ENCODE measurements around the gene UBXN7.
"Not testable (repeated sequence)": the region's sequence is repeated elsewhere in the genome, so short reads cannot be mapped to it uniquely, and the experiment has no call there.

Gene UBXN7, protein sequence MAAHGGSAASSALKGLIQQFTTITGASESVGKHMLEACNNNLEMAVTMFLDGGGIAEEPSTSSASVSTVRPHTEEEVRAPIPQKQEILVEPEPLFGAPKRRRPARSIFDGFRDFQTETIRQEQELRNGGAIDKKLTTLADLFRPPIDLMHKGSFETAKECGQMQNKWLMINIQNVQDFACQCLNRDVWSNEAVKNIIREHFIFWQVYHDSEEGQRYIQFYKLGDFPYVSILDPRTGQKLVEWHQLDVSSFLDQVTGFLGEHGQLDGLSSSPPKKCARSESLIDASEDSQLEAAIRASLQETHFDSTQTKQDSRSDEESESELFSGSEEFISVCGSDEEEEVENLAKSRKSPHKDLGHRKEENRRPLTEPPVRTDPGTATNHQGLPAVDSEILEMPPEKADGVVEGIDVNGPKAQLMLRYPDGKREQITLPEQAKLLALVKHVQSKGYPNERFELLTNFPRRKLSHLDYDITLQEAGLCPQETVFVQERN

DNA sequence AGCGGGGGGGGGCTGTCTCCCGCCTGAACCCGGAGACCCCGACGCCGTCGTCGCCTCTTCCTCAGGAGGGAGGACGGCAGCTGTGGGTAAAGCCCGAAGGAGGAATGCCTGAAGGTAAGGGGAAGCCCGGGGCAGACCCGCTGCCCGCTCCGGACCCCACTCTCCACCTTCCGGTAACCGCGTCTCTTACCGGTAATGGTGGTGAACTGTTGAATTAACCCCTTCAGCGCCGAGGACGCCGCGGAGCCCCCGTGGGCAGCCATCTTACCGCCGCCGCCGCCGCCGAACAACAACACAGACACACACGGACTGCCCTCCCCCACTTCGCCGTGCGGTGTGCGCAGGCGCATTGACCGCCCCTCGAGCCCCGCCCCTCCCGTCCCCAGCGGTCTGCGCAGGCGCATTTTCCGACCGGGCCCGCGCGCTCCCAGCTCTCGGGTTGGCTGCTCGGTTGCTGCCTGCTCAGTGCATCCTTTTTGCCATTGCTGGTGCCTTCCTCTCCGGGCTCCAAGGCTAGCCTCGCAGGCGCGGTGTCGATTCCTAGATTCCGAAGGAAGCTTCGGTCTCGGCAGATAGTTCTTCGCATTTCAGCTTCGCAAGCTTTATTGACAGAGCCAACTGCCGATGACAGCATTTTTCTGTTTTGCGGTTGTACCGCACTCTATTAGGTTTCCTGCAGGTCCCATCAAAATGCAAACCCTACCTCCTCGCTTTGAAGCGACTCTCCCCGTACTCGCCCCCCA lies at the start of gene UBXN7:
Gene UBXN7 (minus strand): TSS at position 291 of the 743 bp plus-strand sequence. CDS start 28 bp downstream, at position 263.
- DNase-seq, result peak; percentile 96

DNA sequence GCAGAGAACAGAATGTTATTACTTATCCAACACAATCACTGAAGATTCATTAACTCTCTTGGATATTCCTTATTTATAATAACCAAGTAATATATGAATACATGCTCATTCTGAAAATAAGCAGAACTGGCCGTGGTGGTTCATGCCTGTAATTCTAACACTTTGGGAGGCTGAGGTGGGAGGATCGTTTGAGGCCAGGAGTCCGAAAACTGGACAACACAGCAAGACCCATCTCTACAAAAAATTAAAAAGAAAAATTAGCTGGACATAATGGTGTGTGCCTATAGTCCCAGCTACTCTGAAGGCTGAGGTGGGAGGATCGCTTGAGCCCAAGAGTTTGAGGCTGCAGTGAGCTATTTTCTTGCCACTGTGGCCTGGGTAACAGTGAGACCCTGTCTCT lies 45.5 kb upstream of the UBXN7 start:
- DNase-seq, result no peak

DNA sequence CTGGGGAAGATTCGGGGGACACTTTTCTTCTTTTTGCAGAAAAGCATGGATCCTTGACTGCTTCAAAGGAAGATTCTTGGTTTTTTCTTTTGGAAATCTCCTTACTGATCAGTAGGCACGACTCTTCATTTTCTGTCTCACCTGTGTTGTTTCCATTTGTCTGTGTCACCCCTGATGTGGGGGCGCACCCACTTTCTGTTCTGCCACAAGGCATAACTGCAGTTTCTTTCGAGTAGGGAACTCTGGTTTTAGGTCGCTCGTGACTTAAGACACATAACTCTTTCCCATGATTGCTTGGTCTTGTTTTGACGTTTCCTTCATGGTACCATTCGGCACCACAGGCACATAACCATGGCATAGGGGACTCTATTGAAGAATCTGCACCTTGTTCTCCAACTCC lies 40.1 kb upstream of the UBXN7 start:
- DNase-seq, result no peak

DNA sequence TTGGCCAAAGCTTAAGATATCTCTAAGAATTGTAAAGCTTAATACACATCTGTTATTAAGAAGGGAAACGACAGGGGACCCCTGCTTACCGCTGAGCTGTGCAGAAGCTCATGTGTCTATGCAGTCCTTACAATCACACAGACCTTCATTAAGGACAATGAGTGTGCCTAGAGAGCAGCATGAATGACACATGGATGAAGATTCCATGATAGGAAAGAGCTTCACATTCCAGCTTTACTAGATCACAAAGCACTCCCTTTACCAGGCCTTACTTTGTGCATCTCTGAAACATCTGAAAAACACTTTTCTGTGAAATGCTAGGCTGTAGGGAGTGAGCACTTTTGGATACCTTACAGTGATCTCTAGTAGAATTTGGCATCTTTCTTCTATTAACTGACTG lies 39.3 kb upstream of the UBXN7 start:
- no peak for DNase-seq

DNA sequence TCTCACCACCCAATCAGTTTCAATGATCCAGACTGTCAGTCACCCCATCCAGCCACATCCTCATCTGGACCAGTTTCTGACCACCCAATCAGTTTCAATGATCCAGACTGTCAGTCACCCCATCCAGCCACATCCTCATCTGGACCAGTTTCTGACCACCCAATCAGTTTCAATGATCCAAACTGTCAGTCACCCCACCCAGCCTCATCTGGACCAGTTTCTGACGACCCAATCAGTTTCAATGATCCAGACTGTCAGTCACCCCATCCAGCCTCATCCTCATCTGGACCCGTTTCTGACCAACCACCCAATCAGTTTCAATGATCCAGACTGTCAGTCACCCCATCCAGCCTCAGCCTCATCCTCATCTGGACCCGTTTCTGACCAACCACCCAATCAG lies 38.0 kb upstream of the UBXN7 start:
- not testable (repeated sequence) for DNase-seq

DNA sequence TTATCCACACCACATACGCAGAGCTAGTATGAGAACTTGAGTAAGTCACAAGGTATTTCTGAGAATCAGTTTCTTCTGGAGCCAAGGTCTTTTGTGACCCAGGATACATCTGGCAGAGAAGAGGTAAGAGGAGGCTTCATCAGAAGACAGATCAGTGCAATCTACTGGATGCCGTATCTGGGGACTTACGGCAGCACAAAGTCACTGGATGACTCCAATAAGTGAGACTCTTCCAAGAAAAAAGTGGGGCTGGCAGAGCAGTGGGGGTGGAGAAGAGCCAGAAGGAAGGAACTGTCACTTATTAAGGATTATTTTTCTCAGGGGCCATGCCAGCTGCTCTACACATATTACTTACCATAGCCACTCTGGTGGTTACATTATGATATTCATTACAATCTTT lies 31.6 kb upstream of the UBXN7 start:
- no peak for DNase-seq

DNA sequence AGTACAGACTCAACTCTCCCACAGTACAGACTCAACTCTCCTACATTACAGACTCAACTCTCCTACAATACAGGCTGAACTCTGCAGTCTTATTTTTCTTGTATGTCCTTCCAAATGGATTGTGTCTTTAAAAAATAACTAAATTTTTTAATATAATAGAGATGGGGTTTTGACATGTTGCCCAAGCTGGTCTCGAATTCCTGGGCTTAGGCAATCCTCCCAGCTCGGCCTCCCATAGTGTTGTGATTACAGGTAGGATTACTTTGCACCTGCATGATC lies 31.2 kb upstream of the UBXN7 start:
- DNase-seq, result no peak

DNA sequence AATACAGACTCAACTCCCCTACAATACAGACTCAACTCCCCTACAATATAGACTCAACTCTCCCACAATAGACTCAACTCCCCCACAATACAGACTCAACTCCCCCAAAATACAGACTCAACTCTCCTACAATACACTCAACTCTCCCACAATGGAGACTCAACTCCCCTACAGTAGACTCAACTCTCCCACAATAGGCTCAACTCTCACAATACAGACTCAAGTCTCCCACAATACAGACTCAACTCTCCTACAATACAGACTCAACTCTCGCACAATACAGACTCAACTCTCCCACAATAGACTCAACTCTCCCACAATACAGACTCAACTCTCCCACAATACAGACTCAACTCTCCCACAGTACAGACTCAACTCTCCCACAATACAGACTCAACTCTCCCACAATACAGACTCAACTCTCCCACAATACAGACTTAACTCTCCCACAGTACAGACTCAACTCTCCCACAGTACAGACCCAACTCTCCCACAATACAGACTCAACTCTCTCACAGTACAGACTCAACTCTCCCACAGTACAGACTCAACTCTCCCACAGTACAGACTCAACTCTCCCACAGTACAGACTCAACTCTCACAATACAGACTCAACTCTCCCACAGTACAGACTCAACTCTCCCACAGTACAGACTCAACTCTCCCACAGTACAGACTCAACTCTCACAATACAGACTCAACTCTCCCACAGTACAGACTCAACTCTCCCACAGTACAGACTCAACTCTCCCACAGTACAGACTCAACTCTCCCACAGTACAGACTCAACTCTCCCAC lies 30.7 kb upstream of the UBXN7 start:
- not testable (repeated sequence) for DNase-seq

DNA sequence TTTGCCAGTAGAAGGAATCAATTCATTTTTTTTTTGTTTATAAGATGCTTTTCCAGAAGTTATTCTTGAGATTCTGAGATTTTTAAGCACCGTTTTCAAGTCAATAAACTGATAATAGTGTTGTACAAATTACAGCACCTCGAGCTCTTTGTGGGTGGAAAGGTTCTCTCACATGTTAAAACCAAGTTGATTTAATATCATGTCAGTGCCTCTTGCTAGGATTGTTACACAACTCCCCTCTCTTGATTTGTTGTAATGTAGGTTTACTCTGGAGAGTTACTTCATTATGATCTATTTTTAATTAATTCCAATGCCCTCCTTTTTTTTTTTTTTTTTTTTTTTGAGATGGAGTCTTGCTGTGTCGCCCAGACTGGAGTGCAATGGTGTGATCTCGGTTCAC lies 25.8 kb upstream of the UBXN7 start:
- DNase-seq, result no peak

DNA sequence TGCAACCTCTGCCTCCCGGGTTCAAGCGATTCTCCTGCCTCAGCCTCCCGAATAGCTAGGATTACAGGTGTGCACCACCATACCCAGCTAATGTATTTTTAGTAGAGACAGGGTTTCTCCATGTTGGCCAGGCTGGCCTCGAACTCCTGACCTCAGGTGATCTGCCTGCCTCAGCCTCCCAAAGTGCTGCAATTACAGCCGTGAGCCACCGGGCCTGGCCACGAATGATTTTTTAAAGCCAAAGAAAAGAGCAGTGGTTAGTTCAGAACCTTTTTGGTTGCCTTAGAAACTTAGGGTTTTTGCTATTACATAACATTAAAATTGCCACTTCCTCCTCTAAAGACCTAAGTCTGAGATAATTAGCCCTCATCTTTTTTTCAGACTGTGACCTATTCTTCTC lies 25.2 kb upstream of the UBXN7 start:
- DNase-seq, result peak; percentile 26

DNA sequence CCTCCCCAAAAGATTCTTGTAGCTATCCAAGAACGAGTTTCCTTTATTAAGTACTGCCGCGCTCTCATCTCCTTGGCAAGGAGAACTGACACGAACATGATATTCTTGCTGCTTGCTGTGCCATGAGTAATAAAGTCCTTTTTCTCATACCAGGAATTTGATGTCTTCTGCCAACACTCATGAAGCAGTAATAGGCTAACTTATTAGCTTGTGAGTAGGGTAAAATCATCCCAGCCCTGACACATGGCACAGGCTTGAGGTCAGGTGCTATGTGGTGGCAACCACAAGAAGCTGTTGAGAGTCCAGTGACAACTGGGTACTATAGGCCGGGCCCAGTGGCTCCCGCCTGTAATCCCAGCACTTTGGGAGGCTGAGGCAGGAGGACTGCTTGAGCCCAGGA lies 22.7 kb upstream of the UBXN7 start:
- DNase-seq, result no peak

DNA sequence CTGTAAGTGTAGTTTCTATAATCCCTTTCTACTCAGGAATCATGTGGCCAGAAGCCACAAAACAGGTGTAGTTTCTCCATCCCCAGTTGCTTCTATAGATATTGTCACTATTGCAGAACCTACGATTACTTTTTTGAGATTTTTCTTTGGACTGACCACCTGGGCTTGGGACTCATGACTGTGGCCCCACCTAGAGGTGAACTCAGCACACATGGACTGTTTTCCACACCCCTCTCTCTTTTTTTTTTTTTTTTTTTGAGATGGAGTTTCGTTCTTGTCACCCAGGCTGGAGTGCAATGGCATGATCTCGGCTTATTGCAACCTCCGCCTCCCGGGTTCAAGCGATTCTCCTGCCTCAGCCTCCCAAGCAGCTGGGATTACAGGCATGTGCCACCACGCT lies 13.2 kb upstream of the UBXN7 start:
- DNase-seq, result not testable (repeated sequence)

DNA sequence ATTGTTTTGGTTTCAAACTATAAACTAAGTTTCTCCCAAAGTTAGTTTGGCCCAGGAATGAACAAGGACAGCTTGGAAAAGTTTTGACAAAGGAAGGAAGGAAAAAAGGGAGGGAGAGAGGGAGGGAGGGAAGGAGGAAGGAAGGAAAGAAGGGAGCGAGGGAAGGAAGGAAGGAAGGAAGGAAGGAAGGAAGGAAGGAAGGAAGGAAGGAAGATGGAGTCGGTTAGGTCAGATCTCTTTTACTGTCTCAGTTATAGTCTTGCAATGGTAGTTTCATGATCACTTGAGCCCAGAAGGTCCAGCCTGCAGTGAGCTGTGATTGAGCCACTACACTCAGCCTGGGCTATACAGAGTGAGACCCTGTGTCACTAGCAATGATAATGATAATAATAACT lies 12.3 kb upstream of the UBXN7 start:
- no peak for DNase-seq

DNA sequence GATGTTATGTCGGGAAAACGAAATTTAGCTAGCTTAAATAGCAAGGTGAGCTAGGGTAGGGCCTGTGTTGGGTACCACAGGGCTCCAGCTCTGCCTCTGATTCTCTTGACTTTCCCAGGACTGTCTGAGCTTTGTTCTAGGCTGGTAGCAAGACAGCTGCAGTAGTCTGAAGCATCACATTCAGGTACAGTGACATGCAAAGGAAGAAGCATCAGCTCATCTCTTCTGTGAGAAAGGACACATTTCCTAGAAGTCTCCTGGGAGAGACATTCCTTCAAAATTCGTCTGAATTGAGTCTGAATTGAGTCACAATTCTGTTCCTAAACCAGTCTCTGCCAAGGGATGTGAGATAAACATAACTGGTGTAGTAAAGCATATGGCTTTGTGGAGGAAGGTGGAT lies 8.5 kb upstream of the UBXN7 start:
- no peak for DNase-seq

DNA sequence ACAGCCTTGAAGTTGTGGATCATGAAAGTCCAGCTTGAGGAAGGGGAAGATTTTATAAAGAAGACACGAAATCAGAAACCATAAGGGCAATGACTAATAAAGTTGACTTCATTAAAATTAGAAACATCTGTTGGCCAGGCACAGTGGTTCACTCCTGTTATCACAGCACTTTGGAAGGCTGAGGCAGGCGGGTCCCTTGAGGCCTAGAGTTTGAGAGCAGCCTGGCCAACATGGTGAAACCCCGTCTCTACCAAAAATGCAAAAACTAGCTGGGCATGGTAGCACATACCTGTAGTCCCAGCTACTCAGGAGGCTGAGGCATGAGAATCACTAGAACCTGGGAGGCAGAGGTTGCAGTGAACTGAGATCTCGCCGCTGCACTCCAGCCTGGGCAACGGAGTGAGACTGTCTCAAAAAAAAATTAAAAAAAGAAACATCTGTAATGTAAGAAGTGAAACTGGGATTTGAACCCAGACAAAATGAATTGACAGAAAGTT lies 7.9 kb upstream of the UBXN7 start:
- no peak for DNase-seq

DNA sequence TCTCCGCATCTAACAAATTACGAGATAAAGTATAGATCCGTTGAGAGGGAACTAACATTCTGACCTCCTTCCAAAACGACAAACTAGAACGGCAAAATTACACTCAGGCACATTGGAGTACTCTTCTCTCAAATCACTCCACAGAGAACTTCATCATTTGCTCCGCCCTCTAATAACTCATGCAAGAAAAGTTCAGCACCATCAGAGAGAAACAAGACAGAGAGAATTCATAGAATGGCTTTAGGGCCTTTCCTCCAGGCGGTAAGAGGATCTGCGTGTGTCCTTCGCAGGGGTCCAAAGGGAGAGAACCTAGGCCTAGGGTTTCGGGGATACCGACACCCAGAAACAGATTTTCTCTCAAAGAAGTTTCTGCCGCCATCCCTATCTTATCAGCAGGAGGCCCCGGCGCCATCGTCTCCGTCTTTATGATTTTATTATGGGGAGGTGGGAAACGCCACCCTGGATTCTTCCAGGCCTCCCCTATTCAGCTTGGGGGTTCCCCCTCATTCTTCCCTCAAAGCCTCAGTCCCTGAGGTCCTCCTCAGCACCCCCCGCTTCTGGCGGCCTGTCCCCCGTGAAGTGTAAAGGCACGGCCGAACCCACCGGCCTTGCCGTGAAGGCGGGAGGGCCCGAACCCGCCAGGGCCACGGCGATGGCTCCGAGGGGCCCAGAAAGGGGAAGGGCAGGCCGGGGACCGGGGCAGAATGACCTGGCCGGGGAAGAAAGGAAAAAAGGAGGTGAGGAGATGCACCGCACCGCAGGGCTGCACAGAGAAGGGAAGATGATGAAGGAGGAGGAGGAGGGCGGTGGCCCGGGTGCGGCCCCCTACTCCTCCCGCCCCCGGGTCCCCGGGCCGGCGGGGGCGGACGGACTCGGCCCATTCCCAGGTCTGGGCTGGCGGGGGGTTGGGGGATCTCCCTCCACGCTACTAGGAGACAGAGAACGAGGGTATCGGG lies 768 bp downstream of the UBXN7 start:
- DNase-seq, result no peak

DNA sequence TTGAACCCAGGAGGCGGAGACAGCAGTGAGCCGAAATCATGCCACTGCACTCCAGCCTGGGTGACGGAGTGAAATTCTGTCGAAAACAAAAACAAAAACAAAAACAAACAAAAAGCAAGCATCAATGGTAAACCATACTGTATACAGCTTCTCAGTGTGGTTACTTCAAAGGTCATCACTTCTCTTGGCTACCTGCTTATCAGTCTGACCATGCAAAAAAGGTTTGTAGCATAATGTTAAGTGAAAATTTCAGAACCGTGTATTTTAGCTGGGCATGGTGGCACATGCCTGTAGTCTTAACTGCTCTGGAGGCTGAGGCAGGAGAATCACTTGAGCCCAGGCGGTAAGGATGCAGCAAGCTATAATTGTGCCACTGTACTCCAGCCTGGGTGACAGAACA lies 4.2 kb downstream of the UBXN7 start:
- no peak for DNase-seq

DNA sequence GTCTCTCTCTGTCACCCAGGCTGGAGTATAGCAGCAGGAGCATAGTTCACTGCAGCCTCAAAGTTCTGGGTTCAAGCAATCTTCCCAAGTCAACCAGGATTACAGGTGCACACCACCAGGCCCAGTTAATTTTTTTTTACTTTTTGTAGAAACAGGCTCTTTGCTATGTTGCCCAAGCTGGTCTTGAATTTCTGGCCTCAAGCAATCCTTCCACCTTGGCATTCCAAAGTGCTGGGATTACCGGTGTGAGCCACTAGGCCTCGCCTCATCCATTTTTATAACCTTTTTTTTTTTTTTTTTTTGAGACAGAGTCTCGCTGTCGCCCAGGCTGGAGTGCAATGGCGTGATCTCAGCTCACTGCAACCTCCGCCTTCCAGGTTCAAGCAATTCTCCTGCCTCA lies 7.8 kb downstream of the UBXN7 start:
- not testable (repeated sequence) for DNase-seq

DNA sequence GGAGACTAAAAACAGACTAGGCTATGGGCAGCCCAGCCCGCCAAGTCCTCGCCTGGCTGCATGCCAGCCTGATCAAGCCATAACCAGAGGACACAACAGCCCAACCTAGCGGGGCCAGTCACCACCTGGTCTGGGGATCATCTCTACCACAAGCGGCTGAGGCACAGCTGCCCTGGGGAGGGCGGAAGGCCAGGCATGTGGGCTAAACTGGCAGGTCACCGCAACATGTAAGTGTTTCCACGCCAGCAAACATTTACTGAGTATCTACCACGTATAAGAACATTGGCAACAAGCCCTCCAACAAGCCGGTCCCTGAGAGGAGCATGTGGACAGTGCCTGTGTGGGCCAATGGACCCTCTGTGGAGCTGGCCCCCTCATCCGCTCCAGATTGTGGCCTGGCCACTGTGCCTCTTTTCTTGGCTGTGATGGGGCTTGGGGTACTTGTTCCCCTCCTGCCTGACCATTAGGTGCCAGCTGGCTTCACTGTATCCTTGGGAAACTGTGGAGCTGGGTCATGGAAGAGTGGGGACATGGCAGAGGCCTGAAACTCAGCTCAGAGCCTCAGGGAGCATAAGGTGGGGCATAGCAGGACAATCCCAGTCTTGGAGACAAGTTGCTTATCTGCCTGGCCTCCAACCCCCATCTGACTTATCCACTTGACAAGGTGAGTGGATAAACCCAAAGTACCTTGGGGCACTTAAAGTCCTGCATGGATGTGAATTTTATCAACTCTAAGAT lies 9.0 kb downstream of the UBXN7 start:
- DNase-seq, result no peak

DNA sequence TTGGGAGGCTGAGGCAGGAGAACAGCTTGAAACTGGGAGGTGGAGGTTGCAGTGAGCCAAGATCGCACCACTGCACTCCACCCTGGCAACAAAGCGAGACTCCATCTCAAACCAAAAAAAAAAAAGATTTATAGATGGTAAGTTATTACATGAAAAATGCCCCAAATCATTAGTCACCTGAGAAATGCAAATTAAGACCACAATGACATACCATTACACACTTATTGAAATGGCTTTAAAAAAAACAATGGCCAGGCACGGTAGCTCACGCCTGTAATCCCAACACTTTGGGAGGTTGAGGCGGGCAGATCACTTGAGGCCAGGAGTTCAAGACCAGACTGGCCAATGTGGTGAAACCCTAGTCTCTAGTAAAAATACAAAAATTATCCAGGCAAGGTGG lies 10.6 kb downstream of the UBXN7 start:
- not testable (repeated sequence) for DNase-seq

DNA sequence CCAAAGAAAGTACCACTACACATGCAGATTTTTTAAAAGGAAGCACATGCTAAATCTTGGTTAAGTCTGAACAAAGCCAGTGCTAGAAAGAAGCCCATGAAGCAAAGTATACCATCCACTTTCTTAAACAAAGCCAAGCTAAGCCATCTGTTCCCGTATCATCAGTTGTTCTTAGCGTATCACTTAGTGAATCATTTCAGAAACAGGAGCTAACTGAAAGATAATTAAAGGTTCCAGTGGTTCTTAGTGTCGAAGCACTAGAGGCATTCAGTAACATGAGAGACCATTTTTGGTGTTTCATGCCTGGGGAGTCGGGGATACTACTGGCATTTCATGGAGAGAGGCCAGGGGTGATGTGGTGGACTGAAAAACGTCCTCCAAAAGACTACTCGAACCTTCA lies 12.8 kb downstream of the UBXN7 start:
- no peak for DNase-seq

DNA sequence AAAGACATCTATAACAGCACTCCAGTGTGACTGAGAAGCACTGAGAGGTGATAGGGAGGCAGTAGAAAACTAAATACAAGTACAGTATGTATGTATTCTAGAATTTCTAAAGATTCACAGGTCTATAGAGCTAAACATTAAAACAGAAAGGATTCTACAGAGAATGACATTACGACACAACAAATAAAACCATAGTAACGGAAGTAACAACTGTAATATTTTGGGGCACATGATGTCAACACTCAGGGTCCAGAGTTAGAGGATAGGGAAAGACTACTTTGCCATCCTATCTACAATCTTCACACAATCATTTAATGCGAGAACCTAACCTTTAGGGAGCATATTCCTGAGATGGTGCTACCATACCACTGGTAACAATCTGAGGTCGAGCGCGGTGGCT lies 13.6 kb downstream of the UBXN7 start:
- DNase-seq, result no peak

Data from CD4-positive, alpha-beta T cell treated with Interleukin-15 for 1 hour (primary cell).